HT1080 (cell line): ENCODE measurements around the gene TEX55. TPM values are rescaled to one million over a fixed set of nuclear protein-coding genes. Genes with fewer than 3 reads are reported as not detected.
"Not testable (repeated sequence)": the region's sequence is repeated elsewhere in the genome, so short reads cannot be mapped to it uniquely, and the experiment has no call there.

ENCODE experiments used
- DNase-seq: peaks from one replicate; pipeline ENCODE4 v3.0.0-alpha.2; 2015; ENCODE audit warnings: low read depth
- polyA plus RNA-seq, 2 experiments: library from polyadenylated mRNA; depleted of rRNA; stranded (reverse); fragments of >200 nt; gene quantifications; 2 replicates each; pipeline ENCODE4 v1.2.3, GENCODE V29; 2015
- total RNA-seq: library from RNA; depleted of rRNA; stranded (reverse); fragments of >200 nt; shearing (Covaris generic); gene quantifications from 2 replicates; pipeline ENCODE4 v1.2.3, GENCODE V29; 2014; rRNA removed

Gene TEX55
- not detected in 2 replicates for total RNA-seq
- not detected in 2 replicates for polyA plus RNA-seq (2015; cell fraction: cytosol; rRNA removed)
- polyA plus RNA-seq (2015; cell fraction: nucleus; rRNA removed) = not detected in 2 replicates

GRCh38 chr3:119145500-119146167, at the start of gene TEX55:
Gene TEX55, plus strand, starts transcription at chr3:119146165. Its CDS starts 25 bp downstream, at chr3:119146190.
- peak; percentile 61 for DNase-seq

GRCh38 chr3:119098003-119098402, 48.0 kb upstream of the TEX55 start:
- no peak for DNase-seq

- DNase-seq = peak; percentile 20
Measured at GRCh38 chr3:119098619-119099222, 47.2 kb upstream of the TEX55 start.

GRCh38 chr3:119099785-119100184, 46.2 kb upstream of the TEX55 start:
- DNase-seq = peak; percentile 39

GRCh38 chr3:119104031-119104430, 41.9 kb upstream of the TEX55 start:
- DNase-seq = no peak

GRCh38 chr3:119118330-119118729, 27.6 kb upstream of the TEX55 start:
- DNase-seq = not testable (repeated sequence)

DNA sequence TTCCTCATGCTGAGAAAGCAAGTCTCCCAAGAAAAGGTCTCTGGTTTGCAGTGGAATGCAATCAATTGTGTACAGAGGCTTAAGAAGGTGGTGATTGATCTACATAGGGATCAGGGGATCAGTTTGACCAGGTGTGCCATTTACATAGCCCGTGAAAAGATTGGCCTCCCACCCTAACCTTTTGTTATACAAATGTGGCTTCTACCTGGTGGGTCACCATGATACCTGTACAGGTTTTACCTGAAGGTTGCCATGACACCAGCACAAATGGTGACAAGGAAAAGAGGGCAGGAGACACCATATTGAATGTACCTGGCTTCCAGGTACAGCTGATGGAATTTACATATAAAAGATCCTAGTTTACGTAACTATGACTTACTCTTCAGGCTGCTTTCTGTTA, 25.5 kb upstream of the TEX55 start:
- DNase-seq = no peak

- no peak for DNase-seq
Measured at GRCh38 chr3:119122350-119122749, 23.6 kb upstream of the TEX55 start.

- DNase-seq = no peak
Measured at GRCh38 chr3:119125342-119125741, 20.6 kb upstream of the TEX55 start.

GRCh38 chr3:119125742-119126504, 20.0 kb upstream of the TEX55 start:
- no peak for DNase-seq

DNA sequence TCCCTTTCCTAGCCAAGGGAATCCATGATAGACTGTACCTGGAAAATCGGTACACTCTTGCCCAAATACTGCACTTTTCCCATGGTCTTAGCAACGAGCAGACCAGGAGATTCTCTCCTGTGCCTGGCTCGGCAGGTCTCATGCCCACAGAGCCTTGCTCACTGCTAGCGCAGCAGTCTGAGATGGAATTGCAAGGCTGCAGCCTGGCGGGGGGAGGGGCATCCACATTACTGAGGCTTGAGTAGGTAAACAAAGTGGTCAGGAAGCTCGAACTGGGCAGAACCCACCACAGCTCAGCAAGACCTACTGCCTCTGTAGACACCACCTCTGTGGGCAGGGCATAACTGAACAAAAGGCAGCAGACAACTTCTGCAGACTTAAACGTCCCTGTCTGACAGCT, 15.7 kb upstream of the TEX55 start:
- DNase-seq = not testable (repeated sequence)

- DNase-seq = not testable (repeated sequence)
Measured at GRCh38 chr3:119132291-119132690, 13.7 kb upstream of the TEX55 start.

GRCh38 chr3:119139360-119139759, 6.6 kb upstream of the TEX55 start:
- DNase-seq = not testable (repeated sequence)

DNA sequence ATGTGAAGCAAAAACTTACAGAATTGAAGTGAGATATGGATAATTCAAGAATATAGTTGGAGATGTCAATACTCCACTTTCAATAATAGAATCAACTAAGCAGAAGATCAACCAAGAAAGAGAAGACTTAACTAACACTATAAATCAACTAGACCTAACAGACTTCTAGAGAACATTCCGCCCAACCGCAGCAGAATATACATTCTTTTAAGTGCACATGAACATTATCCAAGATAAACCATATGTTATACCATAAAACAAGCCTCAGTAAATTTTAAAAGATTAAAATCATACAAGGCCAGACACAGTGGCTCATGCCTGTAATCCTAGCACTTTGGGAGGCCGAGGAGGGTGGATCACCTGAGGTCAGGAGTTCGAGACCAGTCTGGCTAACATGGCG, 5.5 kb upstream of the TEX55 start:
- DNase-seq = no peak

DNA sequence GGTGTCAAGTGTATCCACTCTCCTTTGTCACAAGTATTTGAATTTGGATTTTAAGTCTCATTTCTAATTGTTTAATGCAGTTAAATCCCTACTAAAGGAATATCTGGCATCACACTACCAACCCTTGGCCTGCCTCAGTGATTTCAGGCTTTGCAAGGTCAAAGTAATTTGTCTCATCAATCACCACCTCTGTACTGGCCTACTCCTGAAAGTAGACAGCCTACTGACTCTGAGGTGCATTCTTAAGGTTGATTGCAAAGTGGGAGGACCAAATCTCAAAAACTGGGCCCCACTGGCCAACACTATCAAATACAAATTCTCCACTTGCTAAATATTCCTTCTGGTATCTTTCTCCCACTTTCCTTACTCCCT, 851 bp upstream of the TEX55 start:
- DNase-seq = no peak

DNA sequence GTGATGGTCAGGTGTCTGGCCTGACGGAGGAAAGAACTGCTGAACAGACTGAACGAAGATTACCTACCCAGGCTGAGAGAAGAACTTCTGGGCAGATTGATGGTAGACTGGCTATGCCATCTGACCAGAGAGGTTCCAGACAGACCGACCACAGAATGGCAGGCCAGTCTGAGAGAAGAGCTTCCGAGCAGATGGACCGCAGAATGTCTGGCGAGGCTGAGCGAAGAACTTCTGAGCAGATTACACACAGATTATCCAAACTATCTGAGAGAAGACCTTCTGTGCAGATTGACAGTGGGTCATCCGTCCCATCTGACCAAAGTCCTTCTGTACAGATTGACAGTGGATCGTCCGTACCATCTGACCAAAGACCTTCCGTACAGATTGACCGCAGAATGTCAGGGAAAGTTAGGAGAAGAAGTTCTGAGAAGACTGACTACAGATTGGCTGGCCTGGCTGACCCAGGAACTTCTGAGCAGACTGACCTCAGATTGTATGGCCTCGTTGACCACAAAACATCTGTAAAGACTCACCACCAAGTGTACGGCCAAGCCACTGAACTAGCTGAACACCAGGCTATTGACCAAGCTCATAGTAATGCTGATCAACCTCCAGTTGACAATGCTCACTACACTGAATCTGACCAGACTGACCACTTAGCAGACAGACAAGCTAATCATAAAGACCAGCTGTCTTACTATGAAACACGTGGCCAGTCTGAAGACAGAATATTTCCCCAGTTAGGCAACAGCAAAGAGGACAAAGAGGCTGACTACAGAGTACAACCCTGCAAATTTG, 812 bp downstream of the TEX55 start:
- DNase-seq = no peak

- no peak for DNase-seq
Measured at GRCh38 chr3:119147494-119147893, 1.5 kb downstream of the TEX55 start.

GRCh38 chr3:119148493-119149180, 2.7 kb downstream of the TEX55 start:
- DNase-seq = no peak

GRCh38 chr3:119149484-119149883, 3.5 kb downstream of the TEX55 start:
- peak; percentile 53 for DNase-seq

- DNase-seq = no peak
Measured at GRCh38 chr3:119156868-119157267, 10.9 kb downstream of the TEX55 start.

- no peak for DNase-seq
Measured at GRCh38 chr3:119157971-119158370, 12.0 kb downstream of the TEX55 start.
